ENCODE results near the gene ST6GALNAC4.
"Not testable (repeated sequence)": the region's sequence is repeated elsewhere in the genome, so short reads cannot be mapped to it uniquely, and the experiment has no call there.

The ST6GALNAC4 gene

DNA sequence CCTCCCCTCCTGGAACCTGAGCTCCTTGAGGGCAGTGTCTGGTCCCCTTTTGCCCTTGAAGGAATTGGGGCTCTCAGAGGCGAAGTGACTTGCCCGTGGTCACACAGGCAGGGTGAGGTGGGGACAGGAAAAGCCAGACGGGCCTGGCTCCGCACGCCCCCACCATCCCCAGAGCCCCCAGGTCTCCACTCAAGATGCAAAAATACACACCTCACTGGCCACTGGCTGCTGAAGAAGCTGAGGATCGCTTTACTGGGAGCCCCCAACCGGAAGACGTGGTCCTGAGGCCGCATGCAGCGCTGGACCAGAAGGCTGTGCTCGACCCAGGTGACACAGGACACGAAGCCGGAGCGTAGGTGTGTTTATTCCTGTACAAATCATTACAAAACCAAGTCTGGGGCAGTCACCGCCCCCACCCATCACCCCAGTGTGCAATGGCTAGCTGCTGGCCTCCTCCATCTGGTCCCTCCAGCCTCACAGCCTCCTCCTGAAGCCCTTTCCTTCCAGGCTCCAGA is 31.8 kb downstream of the ST6GALNAC4 start:
- no peak for DNase-seq

DNA sequence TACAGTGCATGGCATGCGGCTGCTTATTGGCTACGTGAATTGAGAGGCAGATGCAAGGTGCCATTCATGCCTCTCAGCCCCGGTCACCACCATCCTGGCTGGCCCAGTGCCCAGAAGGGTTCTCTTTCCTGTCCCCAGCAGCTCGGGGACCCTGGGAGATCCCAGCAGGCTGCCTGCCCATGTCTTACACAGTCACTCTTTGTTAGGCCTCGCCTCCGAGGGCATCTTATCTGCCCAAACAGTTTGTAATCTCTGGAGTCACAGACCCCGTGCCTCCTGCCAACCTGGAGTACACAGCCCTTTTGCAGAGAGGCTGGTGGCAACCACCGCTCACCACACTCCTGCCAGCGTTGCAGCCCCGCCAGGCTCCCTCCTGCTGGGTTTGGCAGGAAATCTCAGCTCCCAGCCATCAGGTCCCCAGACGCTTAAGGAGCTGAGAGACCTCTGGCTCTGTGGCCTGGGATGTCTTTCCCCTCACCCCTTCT is 32.4 kb downstream of the ST6GALNAC4 start:
- no peak for DNase-seq

- DNase-seq, result no peak
Measured at GRCh38 chr9:127883959-127884358, 32.9 kb downstream of the ST6GALNAC4 start.

GRCh38 chr9:127881715-127882114 is 35.1 kb downstream of the ST6GALNAC4 start:
- not testable (repeated sequence) for DNase-seq

GRCh38 chr9:127880143-127880542 is 36.7 kb downstream of the ST6GALNAC4 start:
- no peak for DNase-seq

DNA sequence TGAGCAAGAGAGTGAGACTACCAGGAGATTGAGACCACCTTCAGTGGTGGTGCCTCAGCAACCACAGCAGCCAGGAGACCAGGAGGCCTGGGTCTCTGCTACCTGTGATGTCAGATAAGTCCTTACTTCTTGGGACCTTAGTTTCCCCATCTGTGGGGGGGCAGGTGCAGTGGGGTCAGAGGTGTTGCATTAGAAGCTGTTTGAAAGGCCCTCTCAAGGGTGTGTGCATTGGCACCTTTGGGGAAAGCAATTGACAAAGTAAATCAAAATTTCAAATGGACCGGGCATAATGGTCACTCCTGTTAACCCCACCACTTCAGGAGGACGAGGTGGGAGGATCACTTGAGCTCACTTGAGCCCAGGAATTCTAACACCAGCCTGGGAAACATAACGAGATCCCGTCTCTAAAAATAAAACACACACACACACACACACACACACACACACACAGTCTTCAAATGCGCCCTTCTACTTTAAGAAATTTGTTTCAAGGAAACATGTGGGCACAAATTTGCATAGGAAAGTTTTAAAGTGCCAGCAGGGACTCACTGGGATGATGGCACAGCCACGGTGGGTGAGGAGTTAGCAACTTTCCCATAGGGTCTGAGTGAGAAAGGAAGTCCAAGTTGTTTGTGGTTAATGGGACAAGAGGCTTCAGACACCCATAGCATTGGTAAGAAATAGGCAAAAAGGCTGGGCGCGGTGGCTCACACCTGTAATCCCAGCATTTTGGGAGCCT is 38.0 kb downstream of the ST6GALNAC4 start:
- DNase-seq, result no peak

GRCh38 chr9:127878001-127878651 is 38.7 kb downstream of the ST6GALNAC4 start:
- DNase-seq, result no peak

DNA sequence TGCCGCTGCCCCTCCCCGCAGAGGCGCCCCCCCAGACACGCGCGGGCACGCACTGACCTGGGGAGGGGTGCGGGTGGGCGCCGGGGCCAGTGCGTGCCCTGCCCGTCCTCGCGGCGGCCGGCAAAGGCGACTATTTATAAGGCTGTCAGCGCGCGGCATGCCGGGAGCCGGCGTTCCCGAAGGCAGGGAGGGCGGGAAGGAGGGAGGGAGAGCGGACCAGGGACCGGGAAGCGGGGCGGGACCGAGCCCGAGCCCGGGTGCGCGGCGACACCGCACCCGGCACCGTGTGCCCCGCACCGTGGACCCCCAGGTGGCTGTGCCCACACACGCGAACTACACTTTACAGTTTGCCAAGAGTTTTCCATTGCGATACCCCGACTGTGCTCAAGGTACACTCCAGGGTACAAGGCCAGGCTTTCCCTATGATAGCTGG is 39.3 kb downstream of the ST6GALNAC4 start, which contains the start of gene AK1:
TSS of gene AK1 (minus strand) at position 110 of the 433 bp plus-strand sequence. CDS start 3,058 bp downstream, outside the sequence.
- DNase-seq, result no peak

DNA sequence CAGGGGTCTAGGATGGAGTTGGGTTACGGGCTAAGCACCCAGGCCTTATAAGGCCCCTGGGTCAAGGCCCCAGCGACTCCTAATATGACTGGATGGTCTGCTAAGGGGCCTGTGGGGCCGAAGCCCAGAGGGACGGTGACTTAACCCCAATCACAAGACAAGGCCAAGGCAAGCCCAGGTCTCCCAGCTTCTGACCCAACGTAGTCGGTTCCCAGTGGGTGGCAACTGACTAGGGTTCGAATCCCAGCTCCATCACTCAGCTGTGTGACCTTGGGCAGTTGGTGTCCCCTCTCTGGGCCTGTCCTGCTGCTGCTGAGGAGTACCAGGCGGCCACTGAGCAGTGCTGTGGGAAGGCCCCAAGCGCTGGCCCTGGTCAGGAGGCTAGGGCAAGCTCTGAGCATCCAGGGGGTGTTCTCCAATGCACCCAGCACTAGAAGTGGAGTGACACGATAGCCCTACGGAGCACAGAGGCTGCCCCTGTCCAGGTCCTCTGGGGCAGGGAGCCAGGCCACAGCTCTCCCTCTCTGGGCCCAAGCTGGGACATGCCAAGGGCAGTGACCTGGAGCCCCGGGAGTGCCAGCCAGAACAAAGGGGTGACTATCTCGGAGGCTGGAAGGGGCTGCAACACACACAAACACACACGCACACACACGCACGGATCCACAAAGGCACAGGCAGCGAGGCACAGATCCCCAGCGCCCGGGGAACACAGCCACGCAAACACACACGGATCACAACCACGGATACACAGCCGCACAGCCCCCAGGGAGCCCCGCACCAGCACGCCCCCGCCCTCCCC is 39.9 kb downstream of the ST6GALNAC4 start:
- no peak for DNase-seq

DNA sequence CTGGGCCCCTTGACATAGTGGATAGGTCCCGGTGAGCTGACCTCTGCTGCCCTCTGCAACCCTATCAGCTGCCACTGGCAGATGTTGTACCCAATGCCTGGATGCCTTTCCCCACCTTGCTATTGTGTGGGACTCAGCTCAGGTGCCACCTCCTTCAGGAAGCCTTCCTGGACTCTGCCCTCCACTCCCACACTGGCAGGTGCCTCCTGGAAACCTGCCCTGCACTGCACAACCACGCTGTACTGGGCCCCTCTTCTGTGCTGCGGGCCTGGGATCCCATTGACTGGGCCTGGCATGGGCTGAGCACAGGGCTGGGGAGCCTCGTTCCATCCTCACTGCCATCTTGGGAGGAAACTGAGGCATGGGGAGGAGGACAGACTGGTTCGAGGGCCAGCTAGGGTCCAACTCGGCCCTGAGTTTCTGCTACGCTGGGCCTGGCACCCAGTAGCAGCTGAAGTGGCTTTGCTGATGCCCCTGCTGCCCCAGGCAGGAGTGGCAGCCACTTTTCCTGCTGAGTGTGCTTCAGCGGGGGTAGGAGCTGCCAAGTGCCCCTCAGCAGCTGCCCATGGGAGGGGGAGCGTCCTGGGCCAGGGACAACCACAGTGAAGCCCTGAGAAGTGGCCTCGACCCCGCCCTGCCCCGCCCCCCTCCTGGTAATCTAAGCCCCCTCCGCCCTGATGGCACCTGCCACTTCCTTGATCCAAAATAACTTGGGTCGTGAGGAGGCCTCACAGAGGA is 40.6 kb downstream of the ST6GALNAC4 start:
- DNase-seq, result no peak

GRCh38 chr9:127875306-127875966 is 41.4 kb downstream of the ST6GALNAC4 start:
- DNase-seq, result no peak

DNA sequence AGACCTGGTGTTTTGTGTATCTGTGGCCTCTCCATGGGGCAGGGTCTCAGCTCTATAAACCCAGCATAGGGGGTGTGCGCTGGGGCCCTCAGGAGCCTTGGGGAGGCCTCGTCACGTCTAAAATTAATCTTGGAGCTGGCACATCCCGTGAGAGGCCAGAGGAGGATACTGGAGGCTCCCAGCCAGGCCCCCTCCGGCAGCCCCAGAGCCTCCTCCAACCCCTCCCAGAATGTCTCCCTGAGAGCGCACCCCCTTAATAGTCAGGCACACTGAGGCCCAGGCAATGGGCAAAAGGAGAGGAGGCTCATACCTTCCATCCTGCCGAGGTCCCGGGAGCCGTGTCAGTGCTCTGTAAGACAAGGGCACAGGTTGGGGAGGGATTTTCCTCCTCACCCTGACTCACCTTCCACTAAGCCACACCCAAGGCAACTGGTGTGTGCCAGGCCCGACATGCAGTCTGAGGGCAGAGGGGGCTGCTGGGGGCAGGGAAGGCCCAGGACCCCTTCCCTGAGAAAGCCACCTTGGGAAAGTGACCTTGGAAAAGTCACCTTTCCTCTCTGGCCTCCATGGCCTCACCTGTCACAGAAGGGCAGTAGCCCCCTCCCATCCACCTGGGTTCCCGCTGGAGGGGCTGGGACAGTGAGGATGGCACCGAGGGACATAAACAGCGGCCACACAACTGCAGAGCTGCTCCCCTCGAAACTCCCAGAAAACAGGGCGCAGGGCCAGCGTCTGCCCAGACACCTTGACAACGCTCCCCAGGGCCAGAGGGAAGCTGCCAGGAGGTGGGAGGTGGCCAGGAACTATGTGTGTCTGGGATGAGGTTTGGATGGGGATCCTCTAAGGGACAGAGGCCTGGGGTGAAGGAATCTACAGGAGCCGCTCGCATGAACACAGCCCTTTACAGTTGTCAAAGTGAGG is 42.3 kb downstream of the ST6GALNAC4 start:
- no peak for DNase-seq

GRCh38 chr9:127873886-127874285 is 43.0 kb downstream of the ST6GALNAC4 start:
- DNase-seq, result no peak

- no peak for DNase-seq
Measured at GRCh38 chr9:127873223-127873691, 43.6 kb downstream of the ST6GALNAC4 start.

DNA sequence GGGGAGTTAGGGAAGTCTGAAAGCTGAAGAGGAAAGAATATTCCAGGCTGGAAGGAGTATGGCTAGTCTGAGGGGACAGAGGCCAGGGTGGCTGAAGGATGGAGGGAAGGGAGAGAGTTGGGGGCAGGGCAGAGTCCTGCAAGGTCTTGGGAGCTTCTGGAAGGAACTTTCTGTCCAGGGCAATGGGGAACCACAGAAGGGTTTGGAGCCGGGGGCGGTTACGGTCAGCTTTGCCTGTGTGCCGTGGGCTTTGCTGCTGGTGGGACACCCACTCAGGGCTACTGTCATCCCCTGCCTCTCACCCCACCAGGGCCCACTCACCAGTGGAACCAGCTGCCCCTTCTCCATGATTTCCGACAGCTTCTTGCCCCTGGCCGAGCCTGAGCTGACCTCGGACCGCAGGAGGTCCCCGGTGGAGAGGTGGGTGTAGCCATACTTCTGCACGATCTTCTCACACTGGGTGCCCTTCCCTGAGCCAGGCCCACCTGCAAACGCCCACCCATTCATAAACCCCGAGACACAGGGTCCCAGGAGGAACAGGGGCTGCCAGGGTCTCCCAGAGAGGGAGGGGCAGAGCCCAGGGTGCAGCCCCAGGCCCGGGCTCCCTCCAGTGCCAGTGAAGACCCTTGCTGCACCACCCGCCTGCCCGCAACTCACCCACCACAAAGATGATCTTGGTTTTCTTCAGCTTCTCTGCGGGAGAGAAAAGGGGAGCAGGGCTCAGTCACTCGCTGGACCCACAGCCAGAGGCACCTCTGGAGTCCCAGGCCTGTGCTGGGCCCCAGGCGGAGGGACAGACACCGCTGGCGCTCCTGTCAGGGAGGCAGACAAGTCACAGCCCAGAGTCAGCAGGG is 44.2 kb downstream of the ST6GALNAC4 start:
- DNase-seq, result no peak

- DNase-seq, result no peak
Measured at GRCh38 chr9:127871531-127871930, 45.3 kb downstream of the ST6GALNAC4 start.

- DNase-seq, result no peak
Measured at GRCh38 chr9:127870887-127871286, 46.0 kb downstream of the ST6GALNAC4 start.

DNA sequence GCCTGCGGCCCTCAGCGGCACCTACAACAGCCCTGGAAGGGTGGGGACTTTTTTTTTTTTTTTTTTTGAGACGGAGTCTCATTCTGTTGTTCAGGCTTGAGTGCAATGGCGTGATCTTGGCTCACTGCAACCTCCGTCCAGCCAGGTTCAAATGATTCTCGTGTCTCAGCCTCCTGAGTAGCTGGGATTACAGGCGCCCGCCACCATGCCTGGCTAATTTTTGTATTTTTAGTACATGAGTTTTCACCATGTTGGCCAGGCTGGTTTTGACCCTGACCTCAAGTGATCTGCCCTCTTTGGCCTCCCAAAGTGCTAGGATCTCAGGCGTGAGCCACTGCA is 46.7 kb downstream of the ST6GALNAC4 start:
- DNase-seq, result not testable (repeated sequence)

GRCh38 chr9:127869310-127870152 is 47.3 kb downstream of the ST6GALNAC4 start:
- DNase-seq, result peak; percentile 83
